HS-5 (cell line): ENCODE results near the gene SLFNL1.

Experiments used
- DNase-seq: peaks from one replicate; pipeline ENCODE4 v3.0.0-alpha.2; 2012; ENCODE audit warnings: low read depth

The SLFNL1 gene

GRCh38 chr1:40986328-40986783, 35.2 kb downstream of the SLFNL1 start:
- DNase-seq, result no peak

DNA sequence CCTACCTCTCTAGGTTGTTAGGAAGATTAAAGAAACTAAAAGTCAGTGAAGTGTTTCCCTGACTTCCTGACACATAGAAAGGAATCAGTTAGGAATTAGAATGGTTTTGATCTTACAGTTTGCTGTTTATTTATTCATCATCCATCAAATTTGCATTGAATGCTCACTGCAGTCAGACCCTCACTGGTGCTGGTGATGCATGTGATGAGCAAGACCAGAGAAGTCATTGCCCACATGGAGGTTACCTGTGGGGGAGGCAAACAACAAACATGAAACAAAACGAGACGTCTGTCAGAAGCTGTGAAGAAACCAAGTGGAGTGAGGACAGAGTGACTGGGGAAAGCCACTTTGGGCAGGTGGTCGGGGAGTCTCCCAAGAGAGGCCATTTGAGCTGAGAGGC, 35.6 kb downstream of the SLFNL1 start:
- DNase-seq, result no peak

GRCh38 chr1:40985161-40985560, 36.4 kb downstream of the SLFNL1 start:
- DNase-seq, result no peak

DNA sequence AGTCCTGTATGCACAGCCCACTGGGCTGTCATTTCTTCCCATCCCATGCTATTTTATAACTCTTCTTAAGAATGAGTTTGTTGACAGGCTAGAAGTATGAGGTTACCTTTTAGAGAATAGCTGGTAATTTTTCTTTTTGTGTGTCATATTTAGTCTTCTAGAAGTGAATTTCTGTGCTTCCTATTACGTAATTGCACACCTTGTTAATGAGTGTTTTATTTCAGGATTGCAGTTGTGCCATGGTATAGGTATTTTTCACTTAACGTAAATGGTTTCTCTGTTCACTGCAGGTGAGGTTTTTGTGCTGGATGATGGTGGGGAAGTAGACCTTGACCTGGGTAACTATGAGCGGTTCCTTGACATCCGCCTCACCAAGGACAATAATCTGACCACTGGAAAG, 37.0 kb downstream of the SLFNL1 start:
- DNase-seq, result no peak

GRCh38 chr1:40984066-40984465, 37.5 kb downstream of the SLFNL1 start:
- DNase-seq, result no peak

DNA sequence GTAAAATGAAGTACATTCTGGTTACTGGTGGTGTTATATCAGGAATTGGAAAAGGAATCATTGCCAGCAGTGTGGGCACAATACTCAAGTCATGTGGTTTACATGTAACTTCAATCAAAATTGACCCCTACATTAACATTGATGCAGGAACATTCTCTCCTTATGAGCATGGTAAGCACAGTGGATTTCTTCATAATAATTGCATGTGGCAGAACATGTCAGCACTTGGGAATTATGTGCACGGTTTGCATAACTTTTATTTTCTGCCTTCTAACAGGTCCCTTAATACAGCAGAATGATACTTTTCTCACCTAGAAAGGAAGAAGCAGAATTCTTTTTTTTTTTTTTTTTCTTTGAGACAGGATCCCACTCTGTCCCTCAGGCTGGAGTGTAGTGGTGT, 38.2 kb downstream of the SLFNL1 start:
- no peak for DNase-seq

- DNase-seq, result no peak
These were observed 38.8 kb downstream of the SLFNL1 start for GRCh38 chr1:40982721-40983120.

- DNase-seq, result no peak
These were observed 39.7 kb downstream of the SLFNL1 start for GRCh38 chr1:40981691-40982448.

DNA sequence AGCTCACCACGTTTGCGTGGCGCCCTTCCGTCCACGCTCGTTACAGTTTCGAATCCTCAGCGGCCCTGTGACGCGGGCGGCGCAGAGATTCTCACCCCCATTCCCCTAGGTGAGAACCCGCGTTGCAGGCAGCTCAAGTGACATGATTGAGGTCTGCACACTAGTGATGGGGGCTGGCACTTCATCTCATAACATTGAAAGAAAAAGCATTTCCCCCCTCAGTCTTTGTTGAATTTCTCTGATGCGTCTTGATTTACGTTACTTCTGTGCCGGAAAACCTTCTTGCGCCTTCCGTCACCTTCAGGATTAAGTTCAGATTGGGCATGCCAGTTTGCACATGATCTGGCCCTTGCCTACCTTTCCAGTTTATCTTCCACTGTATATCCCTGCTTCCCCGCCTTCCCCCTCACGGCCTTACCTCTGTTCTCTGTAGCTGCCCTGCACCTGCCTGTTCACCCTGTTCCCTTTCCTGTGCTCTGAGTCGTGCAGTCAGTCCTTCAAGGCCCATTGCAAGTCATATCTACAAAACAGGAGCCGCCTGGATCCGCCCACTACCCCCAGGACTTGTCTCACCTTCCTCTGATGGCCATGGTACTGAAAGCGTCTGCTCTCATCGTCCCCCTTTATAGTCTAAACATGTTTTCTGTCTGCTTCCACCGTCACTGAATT, 40.9 kb downstream of the SLFNL1 start:
- no peak for DNase-seq

DNA sequence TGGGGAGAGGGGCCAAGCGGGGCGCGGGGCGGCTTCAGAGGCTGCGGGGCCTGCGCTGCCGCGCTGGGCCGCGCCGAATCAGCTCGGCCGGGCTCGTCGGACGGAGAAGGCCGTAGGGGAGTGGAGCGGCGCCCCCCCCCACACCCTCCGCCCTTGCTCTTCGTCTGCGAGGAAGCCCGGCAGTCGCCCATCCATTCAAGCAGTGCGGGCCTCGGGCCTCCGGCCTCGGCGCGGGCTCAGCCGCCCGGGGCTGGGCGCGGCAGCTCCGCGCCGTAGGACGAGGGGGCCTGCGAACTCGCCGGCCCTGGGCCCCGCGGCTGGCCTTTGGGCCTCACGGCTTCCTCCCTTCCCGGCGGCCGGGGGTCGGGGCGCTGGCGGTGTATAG, 41.5 kb downstream of the SLFNL1 start:
- no peak for DNase-seq

GRCh38 chr1:40979241-40980067, 42.1 kb downstream of the SLFNL1 start, which contains the start of gene CTPS1:
TSS of gene CTPS1 (plus strand) at chr1:40979696. CDS start at chr1:40983291, 3,595 bp downstream.
- DNase-seq, result peak; percentile 63

DNA sequence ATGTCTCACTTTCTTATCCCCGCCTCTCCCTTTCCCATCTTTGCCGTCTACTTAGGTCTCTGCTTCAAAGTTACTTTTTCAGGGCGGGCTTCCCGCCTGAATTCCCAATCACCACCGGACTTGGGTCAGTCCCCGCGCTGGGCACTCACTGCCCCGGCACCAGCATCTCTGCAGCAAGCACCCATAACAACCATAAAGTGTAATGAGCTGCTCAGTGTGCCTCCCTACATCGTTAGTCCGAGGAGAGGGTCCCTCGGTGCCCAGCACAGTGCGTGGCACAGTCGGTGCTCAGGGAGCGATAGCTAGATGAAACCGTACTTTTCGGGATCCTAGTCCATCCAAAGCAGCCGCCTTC, 42.7 kb downstream of the SLFNL1 start:
- no peak for DNase-seq

DNA sequence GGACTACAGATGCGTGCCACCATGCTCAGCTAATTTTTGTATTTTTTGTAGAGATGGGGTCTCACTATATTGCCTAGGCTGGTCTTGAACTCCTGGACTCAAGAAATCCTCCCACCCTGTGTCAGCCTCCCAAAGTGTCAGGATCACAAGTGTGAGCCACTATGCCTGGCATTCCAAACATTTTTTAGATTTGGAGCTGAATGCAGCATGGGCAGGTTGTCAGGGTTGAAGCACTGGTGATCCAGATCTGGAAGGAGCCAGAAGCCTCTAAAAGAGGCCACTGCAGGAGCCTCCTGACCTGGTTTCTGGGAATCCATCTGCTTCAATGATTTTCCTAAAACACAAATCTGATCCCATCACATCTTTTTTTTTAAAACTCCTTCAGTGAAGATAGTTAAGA, 43.8 kb downstream of the SLFNL1 start:
- DNase-seq, result no peak

- no peak for DNase-seq
These were observed 44.4 kb downstream of the SLFNL1 start for GRCh38 chr1:40976952-40977690.

- DNase-seq, result no peak
These were observed 46.6 kb downstream of the SLFNL1 start for GRCh38 chr1:40974945-40975344.

DNA sequence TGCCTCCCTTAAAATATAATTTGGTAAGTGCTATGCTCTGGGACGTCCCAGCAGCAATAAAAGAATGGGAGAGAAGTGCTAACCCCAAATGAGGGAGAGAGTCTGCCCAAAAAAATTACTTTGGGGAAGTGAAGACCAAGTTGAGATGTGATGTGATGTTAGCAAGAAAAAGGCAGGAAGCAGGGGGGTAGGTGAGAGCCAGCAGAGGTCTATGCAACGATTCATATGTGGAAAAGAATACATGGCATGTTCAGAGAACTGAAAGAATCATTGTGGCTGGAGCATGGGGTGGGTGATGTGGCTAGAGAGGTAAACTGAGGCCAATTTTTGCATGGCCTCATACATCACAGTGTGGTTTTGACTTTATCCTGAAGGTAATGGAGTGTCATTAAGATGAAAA, 47.6 kb downstream of the SLFNL1 start:
- no peak for DNase-seq

DNA sequence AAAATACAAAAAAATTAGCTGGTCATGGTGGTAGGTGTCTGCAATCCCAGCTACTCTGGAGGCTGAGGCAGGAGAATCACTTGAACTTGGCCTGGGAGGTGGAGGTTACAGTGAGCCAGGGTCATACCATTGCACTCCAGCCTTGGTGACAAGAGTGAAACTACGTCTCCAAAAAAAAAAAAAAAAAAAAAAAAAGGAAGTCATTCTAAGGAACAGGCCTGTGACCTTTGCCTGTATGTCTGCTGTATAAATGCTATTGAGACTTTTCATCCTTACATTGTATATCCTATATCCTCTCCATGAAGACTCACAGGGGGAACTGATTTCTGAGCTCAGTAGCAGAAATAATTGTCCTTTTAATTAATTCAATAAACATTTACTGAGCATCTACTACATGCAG, 49.6 kb downstream of the SLFNL1 start:
- DNase-seq, result no peak

DNA sequence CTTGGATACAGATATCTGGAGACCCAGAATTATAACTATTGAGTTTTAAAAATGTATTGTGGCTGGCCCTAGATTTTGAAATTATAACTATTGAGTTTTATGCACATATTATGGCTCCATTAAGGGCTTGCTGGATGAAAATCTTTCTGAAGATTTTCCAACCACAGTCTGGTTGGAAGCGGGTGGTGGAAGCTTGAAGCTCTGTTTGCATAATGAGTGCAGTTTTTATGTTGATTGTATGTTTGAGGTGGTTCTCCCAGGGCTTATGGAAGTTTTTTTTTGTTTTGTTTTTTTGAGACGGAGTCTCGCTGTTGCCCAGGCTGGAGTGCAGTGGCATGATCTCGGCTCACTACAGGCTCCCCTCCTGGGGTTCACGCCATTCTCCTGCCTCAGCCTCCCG, 52.1 kb downstream of the SLFNL1 start:
- no peak for DNase-seq

GRCh38 chr1:40966417-40966816, 55.1 kb downstream of the SLFNL1 start:
- DNase-seq, result no peak
